GM12878 (cell line): Measurements from ENCODE around the gene GPSM1. TPM values are rescaled to one million over a fixed set of nuclear protein-coding genes. Genes with fewer than 3 reads are reported as not detected.

Source experiments
- ATAC-seq: fragments of 200-7000 bp; cut with Tn5 transposase; 3 replicates; pipeline ENCODE4 v1.9.1; 2020; ENCODE audit warnings: mild to moderate bottlenecking, moderate library complexity
- BruUV-seq: library from RNA; stranded (reverse); fragments of 400-500 nt; replicated peaks from 2 replicates; lab custom pipeline; 2021; lab: Mats Ljungman, UMichigan
- CTCF ChIA-PET: fragments of 300-600 bp; sonication (Branson Sonifier 250); formaldehyde crosslinking; extraction: SDS; loops from one replicate; lab custom pipeline; 2021; ENCODE audit warnings: inconsistent platforms; lab: Yijun Ruan, JAX
- POLR2A ChIA-PET: fragments of 350-600 bp; formaldehyde crosslinking; extraction: SDS; loops from one replicate; lab custom pipeline; 2021; ENCODE audit warnings: inconsistent platforms; lab: Charles Lee
- RAD21 ChIA-PET: fragments of 300-600 bp; sonication (Branson Sonifier 250); formaldehyde crosslinking; loops from one replicate; lab custom pipeline; 2023; ENCODE audit warnings: antibody characterized with exemption; ENCODE audit not compliant: unreplicated experiment; lab: Charles Lee
- SMC1A ChIA-PET: fragments of 300-600 bp; sonication (Branson Sonifier 250); formaldehyde crosslinking; loops from one replicate; lab custom pipeline; 2023; ENCODE audit not compliant: unreplicated experiment, uncharacterized antibody; lab: Charles Lee
- DNase-seq: peaks from one replicate; pipeline ENCODE4 v3.0.0-alpha.2; 2011; ENCODE audit warnings: low read depth, low spot score
- FAIRE-seq: peaks from 3 replicates; lab custom pipeline; 2011; peaks lifted over from hg19 to GRCh38; lab: Jason Lieb, UNC
- H2AFZ ChIP-seq: 2 replicates; pipeline ENCODE4 v1.6.0; 2011; ENCODE audit warnings: low read depth, low read length, control low read depth; ENCODE audit not compliant: control insufficient read depth
- H3K27ac ChIP-seq: 2 replicates; pipeline ENCODE4 v1.5.1; 2011; ENCODE audit warnings: control low read depth; ENCODE audit not compliant: control insufficient read depth, insufficient read depth
- H3K27me3 ChIP-seq, 2 experiments: replicated peaks in 1 of 2; 2 replicates each; pipeline versions ENCODE4 v1.6.0 to v1.6.1; 2011; ENCODE audit warnings: low read length in 1 of 2; ENCODE audit not compliant: control insufficient read depth in 2 of 2, insufficient read depth in 2 of 2
- H3K36me3 ChIP-seq, 2 experiments: 2 replicates each; pipeline ENCODE4 v1.5.1; 2011; ENCODE audit warnings: low read length in 1 of 2; ENCODE audit not compliant: control insufficient read depth in 2 of 2, insufficient read depth in 2 of 2
- H3K4me1 ChIP-seq: 2 replicates; pipeline ENCODE4 v1.6.1; 2011; ENCODE audit warnings: mild to moderate bottlenecking, low read length, moderate library complexity, mixed read lengths; ENCODE audit not compliant: control insufficient read depth, insufficient read depth
- H3K4me2 ChIP-seq: 2 replicates; pipeline ENCODE4 v1.6.0; 2011; ENCODE audit warnings: control low read depth; ENCODE audit not compliant: control insufficient read depth, insufficient read depth
- H3K4me3 ChIP-seq: fragments of 200-600 bp; sonication (generic); 2 replicates; pipeline ENCODE4 v1.5.1; 2016
- H3K79me2 ChIP-seq: 2 replicates; pipeline ENCODE4 v1.6.0; 2011; ENCODE audit warnings: low read length; ENCODE audit not compliant: control insufficient read depth, insufficient read depth
- H3K9ac ChIP-seq: 2 replicates; pipeline ENCODE4 v1.8.0; 2011; ENCODE audit warnings: low read length, control low read depth, mixed read lengths; ENCODE audit not compliant: control insufficient read depth, insufficient read depth
- H3K9me3 ChIP-seq: replicated peaks from 3 replicates; pipeline ENCODE4 v1.5.1; 2011; ENCODE audit warnings: mild to moderate bottlenecking, low read length; ENCODE audit not compliant: control insufficient read depth, insufficient read depth
- H4K20me1 ChIP-seq: 2 replicates; pipeline ENCODE4 v1.6.0; 2011; ENCODE audit not compliant: control insufficient read depth, insufficient read depth
- CBX3 ChIP-seq: fragments of 200-600 bp; sonication (generic); IDR thresholded peaks from 2 replicates; pipeline ENCODE4 v1.6.1; 2016; ENCODE audit warnings: low read depth, borderline replicate concordance
- NR2C2 ChIP-seq: IDR thresholded peaks from 2 replicates; pipeline ENCODE4 v1.6.1; 2011; ENCODE audit warnings: borderline replicate concordance, low read depth; ENCODE audit not compliant: control insufficient read depth, insufficient read length
- RCOR1 ChIP-seq: conservative IDR thresholded peaks from 2 replicates; pipeline ENCODE4 v1.6.1; 2012; ENCODE audit warnings: low read depth, low read length, improper control_type of control experiment
- WGBS: methylation state at CpG from one replicate; pipeline ENCODE4 v1.1.6; 2016; ENCODE audit warnings: low lambda C conversion rate; ENCODE audit not compliant: insufficient replicate concordance, insufficient coverage; ENCODE audit errors: missing lambda C conversion rate; 5-methylcytosine and 5-hydroxymethylcytosine counted together
- in situ Hi-C: fragments of 300-500 bp; cut with MboI; formaldehyde crosslinking; loops from 9 replicates; pipeline ENCODE4 v1.14.3; 2018; ENCODE audit warnings: mixed read lengths
- intact Hi-C: fragments of 100-400 bp; cut with micrococcal nuclease; formaldehyde crosslinking; loops from one replicate; pipeline ENCODE4 v1.14.2; 2022; ENCODE audit not compliant: unreplicated experiment
- polyA plus RNA-seq, 11 experiments: library from polyadenylated mRNA; depleted of rRNA in 4 of 11; unstranded in 6 of 11; stranded (reverse) in 5 of 11; fragments of >200 nt; fragmentation: Nextera tagmentation in 4 of 11; fragmentation: Illumina TruSeq in 1 of 11; extraction: Ambion mirVana in 4 of 11; extraction: Trizol in 1 of 11; gene quantifications; 1 replicate in 1 of 11; 2 replicates in 10 of 11; pipeline versions ENCODE4 v1.2.1 to v1.2.3, GENCODE V29; 2011 to 2016; ENCODE audit warnings: inconsistent platforms in 2 of 11, missing spikeins in 2 of 11, low read depth in 1 of 11
- total RNA-seq, 4 experiments: library from RNA; depleted of rRNA in 3 of 4; stranded (reverse); fragments of >200 nt in 3 of 4; fragmentation: Illumina TruSeq in 1 of 4; extraction: Trizol in 1 of 4; gene quantifications; 2 replicates each; pipeline versions ENCODE4 v1.2.1 to v1.2.3, GENCODE V29; 2013 to 2021
- TF ChIP-seq, protein P1 (sequence below): IDR thresholded peaks from 2 replicates; pipeline ENCODE4 v1.6.1; 2011; ENCODE audit warnings: borderline replicate concordance, low read depth, mild to moderate bottlenecking, moderate library complexity, low read length; ENCODE audit not compliant: insufficient read depth, poor library complexity, severe bottlenecking
- TF ChIP-seq, protein P2 (sequence below): IDR thresholded peaks from 2 replicates; pipeline ENCODE4 v1.6.1; 2012; ENCODE audit warnings: low read depth, low read length, improper control_type of control experiment
- TF ChIP-seq, protein P3 (sequence below): fragments of 450-650 bp; IDR thresholded peaks from 2 replicates; pipeline ENCODE4 v1.6.1; 2016; ENCODE audit warnings: mild to moderate bottlenecking, moderate library complexity, borderline replicate concordance

GPSM1 gene
- total and polyA plus RNA-seq, 10 of the 15 experiments (the other 5 are each of a cell fraction or from before 2014, with no cell fraction given), result 0.04 to 0.10 (median 0.10) TPM; not detected in 7

DNA sequence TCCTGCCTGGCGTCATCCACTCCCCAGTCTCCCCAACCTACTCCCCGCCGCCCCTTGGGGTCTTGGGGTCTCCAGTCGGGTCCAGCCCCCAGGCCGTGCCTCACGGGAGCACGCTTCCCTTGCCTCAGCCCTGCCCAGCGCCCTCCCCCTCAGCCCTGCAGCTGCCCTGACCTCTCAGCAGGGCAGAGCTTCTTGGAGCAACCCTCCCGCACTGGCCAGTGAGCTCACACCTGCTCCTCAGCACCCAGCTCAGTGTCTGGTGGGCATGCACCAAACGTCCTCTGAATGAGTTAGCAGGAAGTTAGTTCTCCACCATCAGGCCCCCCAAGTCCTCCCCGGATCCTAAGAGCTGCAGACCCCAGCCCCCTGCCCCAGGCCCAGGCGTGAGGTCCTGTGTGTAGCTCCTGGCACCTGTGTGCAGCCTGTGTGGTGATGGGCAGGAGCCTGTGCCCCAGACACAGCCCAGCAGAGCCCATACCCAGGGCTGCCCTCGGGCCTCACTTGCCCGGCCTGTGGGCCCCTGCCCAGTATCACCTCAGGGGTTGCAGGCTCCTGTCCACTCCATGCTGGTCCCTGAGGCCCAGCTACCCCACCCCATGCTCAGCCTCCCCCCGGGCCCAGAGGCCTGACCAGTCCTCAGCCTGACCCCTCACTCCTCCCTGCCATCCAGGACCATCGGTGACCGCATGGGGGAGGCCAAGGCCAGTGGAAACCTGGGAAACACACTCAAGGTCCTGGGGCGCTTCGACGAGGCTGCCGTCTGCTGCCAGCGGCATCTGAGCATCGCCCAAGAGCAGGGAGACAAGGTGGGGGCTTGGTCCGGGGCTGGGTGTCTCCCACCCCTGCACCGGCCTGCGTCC lies 8.2 kb downstream of the GPSM1 start:
- TF ChIP-seq NR2C2, result no peak
- RAD21 ChIA-PET, result no interaction called here
- CTCF ChIA-PET, result no interaction called here
- DNase-seq, result no peak
- SMC1A ChIA-PET, result no interaction called here
- no peaks in the 10 kb centered on the region for H3K27me3 ChIP-seq
- no peak for ATAC-seq
- no TSS peak for BruUV-seq
- no peaks in the 10 kb centered on the region for H4K20me1 ChIP-seq
- no peak overlapping the region for H2AFZ ChIP-seq
- in situ Hi-C loops, result loop anchor here (5.0 kb wide), 1 partner anchor 62 kb away; no protein-coding TSS in a partner anchor
- H3K4me3 ChIP-seq, result no peak overlapping the region
- FAIRE-seq, result no peak
- no peak overlapping the region for H3K27ac ChIP-seq
- no peak overlapping the region for H3K4me2 ChIP-seq
- intact Hi-C loops, result no loop called here
- H3K4me1 ChIP-seq, result no peaks in the 10 kb centered on the region
- H3K36me3 ChIP-seq, result no peaks in the 10 kb centered on the region
- POLR2A ChIA-PET, result no interaction called here
- H3K9ac ChIP-seq, result no peak overlapping the region
- no peaks in the 10 kb centered on the region for H3K9me3 ChIP-seq
- H3K79me2 ChIP-seq, result no peaks in the 10 kb centered on the region
- WGBS, result 28% methylated on average over 24 of the region's 26 CpGs

DNA sequence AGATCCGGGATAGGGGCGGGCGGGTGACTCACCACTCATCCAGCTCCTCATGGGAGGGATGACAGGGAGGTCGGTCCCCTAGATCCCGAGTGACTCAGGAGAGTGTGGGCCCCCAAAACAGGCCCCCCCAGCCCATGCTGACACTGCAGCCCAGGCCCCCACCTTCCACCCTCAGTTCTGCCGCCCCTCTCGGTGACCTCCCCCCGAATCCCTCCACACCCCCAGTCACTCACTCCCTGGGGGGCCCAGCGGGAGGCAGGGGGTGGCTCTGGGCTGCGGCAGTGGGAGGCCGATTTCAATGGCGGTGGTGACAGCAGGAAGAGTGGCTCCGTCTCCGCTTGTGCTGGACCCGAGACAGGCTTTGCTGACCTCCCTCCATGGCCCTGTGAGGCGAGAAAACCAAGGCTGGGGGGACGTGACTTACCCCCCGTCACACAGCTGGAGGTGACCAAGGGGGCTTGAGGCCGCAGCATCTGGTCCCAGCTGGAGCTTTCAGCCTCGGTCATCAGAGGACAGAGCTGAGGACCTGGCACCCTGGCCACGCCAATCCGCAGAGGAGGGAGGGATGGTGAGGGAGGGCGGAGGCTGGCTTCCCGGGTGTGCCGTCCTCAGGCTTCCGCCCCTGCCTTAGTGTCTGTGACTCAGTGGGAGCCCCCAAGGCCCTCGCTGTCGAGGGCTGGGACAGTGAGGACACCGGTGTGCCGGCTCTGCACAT lies 9.0 kb downstream of the GPSM1 start:
- ATAC-seq (no peak), FAIRE-seq (no peak), DNase-seq (no peak)
- no peaks in the 10 kb centered on the region for H3K36me3 ChIP-seq
- no peaks in the 10 kb centered on the region for H3K27me3 ChIP-seq
- POLR2A ChIA-PET, result no interaction called here
- 26% methylated on average over 25 of the region's 30 CpGs for WGBS
- no peaks in the 10 kb centered on the region for H4K20me1 ChIP-seq
- in situ Hi-C loops (loop anchor here (5.0 kb wide), 1 partner anchor 61 kb away; no protein-coding TSS in a partner anchor), intact Hi-C loops (no loop called here)
- BruUV-seq, result no TSS peak
- CTCF ChIA-PET, result interaction anchor here (2.0 kb wide), 1 partner anchor 65 kb away, joined by 8 read pairs; no protein-coding TSS in a partner anchor
- H3K4me1 ChIP-seq, result no peaks in the 10 kb centered on the region
- H2AFZ ChIP-seq, result no peak overlapping the region
- RAD21 ChIA-PET, result no interaction called here
- H3K4me3 ChIP-seq, result no peak overlapping the region
- SMC1A ChIA-PET, result no interaction called here
- H3K9me3 ChIP-seq, result no peaks in the 10 kb centered on the region
- H3K27ac ChIP-seq, result no peak overlapping the region
- H3K9ac ChIP-seq, result no peak overlapping the region
- no peak overlapping the region for H3K4me2 ChIP-seq
- no peaks in the 10 kb centered on the region for H3K79me2 ChIP-seq
- TF ChIP-seq, protein P1, sequence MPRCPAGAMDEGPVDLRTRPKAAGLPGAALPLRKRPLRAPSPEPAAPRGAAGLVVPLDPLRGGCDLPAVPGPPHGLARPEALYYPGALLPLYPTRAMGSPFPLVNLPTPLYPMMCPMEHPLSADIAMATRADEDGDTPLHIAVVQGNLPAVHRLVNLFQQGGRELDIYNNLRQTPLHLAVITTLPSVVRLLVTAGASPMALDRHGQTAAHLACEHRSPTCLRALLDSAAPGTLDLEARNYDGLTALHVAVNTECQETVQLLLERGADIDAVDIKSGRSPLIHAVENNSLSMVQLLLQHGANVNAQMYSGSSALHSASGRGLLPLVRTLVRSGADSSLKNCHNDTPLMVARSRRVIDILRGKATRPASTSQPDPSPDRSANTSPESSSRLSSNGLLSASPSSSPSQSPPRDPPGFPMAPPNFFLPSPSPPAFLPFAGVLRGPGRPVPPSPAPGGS, result no peak
- TF ChIP-seq, protein P2, sequence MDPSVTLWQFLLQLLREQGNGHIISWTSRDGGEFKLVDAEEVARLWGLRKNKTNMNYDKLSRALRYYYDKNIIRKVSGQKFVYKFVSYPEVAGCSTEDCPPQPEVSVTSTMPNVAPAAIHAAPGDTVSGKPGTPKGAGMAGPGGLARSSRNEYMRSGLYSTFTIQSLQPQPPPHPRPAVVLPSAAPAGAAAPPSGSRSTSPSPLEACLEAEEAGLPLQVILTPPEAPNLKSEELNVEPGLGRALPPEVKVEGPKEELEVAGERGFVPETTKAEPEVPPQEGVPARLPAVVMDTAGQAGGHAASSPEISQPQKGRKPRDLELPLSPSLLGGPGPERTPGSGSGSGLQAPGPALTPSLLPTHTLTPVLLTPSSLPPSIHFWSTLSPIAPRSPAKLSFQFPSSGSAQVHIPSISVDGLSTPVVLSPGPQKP, result no peak
- TF ChIP-seq CBX3 (no peak), RCOR1 (no peak)
- TF ChIP-seq, protein P3, sequence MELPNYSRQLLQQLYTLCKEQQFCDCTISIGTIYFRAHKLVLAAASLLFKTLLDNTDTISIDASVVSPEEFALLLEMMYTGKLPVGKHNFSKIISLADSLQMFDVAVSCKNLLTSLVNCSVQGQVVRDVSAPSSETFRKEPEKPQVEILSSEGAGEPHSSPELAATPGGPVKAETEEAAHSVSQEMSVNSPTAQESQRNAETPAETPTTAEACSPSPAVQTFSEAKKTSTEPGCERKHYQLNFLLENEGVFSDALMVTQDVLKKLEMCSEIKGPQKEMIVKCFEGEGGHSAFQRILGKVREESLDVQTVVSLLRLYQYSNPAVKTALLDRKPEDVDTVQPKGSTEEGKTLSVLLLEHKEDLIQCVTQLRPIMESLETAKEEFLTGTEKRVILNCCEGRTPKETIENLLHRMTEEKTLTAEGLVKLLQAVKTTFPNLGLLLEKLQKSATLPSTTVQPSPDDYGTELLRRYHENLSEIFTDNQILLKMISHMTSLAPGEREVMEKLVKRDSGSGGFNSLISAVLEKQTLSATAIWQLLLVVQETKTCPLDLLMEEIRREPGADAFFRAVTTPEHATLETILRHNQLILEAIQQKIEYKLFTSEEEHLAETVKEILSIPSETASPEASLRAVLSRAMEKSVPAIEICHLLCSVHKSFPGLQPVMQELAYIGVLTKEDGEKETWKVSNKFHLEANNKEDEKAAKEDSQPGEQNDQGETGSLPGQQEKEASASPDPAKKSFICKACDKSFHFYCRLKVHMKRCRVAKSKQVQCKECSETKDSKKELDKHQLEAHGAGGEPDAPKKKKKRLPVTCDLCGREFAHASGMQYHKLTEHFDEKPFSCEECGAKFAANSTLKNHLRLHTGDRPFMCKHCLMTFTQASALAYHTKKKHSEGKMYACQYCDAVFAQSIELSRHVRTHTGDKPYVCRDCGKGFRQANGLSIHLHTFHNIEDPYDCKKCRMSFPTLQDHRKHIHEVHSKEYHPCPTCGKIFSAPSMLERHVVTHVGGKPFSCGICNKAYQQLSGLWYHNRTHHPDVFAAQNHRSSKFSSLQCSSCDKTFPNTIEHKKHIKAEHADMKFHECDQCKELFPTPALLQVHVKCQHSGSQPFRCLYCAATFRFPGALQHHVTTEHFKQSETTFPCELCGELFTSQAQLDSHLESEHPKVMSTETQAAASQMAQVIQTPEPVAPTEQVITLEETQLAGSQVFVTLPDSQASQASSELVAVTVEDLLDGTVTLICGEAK, result no peak
